Stimulated activated effector memory CD8-positive, alpha-beta T cell treated with anti-CD3 and anti-CD28 coated beads, Interleukin-12 subunit alpha, Interleukin-12 subunit beta, amount 100 ng/mL, for 72 hours (primary cell): Measurements from ENCODE around the gene RABL2A.
"Not testable (repeated sequence)": the region's sequence is repeated elsewhere in the genome, so short reads cannot be mapped to it uniquely, and the experiment has no call there.

ENCODE experiments used
- ATAC-seq: fragments of 150-1000 bp; cut with Tn5 transposase; 2 replicates; pipeline ENCODE4 v1.10.0; 2021
- DNase-seq, 2 donors: peaks; one replicate each; pipeline ENCODE4 v3.0.0; 2021 to 2022; ENCODE audit warnings: low spot score in 2 of 2
- H3K27ac Mint-ChIP-seq: one replicate; pipeline ENCODE4 v1.8.0; 2022; ENCODE audit warnings: mild to moderate bottlenecking, mixed read lengths
- H3K36me3 Mint-ChIP-seq: one replicate; pipeline ENCODE4 v1.8.0; 2022; ENCODE audit warnings: mild to moderate bottlenecking, mixed read lengths
- H3K4me1 Mint-ChIP-seq: one replicate; pipeline ENCODE4 v1.8.0; 2022; ENCODE audit warnings: mixed read lengths
- H3K4me3 Mint-ChIP-seq: one replicate; pipeline ENCODE4 v1.8.0; 2022; ENCODE audit warnings: mild to moderate bottlenecking, mixed read lengths
- H3K9me3 Mint-ChIP-seq: one replicate; pipeline ENCODE4 v1.8.0; 2022; ENCODE audit warnings: mixed read lengths

The RABL2A gene

GRCh38 chr2:113602040-113602769 lies 24.9 kb upstream of the RABL2A start:
- ATAC-seq (peak; percentile 52), DNase-seq (peak; percentile 62 to 83)
- not testable (repeated sequence) for H3K9me3 Mint-ChIP-seq, H3K27ac Mint-ChIP-seq, H3K4me1 Mint-ChIP-seq
- peaks cover 13% of the 10 kb centered on the region for H3K36me3 Mint-ChIP-seq
- H3K4me3 Mint-ChIP-seq, result peak overlapping the region; percentile 36

- no peaks in the 10 kb centered on the region for H3K4me1 Mint-ChIP-seq
- DNase-seq (no peak), ATAC-seq (peak; percentile 88)
- peak overlapping the region; percentile 93 for H3K27ac Mint-ChIP-seq
- peak overlapping the region; percentile 81 for H3K4me3 Mint-ChIP-seq
- no peaks in the 10 kb centered on the region for H3K9me3 Mint-ChIP-seq
- H3K36me3 Mint-ChIP-seq, result peaks cover 13% of the 10 kb centered on the region
Measured at GRCh38 chr2:113602869-113603466, 24.1 kb upstream of the RABL2A start.

- Mint-ChIP-seq H3K4me3 (peak overlapping the region; percentile 81), H3K36me3 (peaks cover 13% of the 10 kb centered on the region), H3K27ac (peak overlapping the region; percentile 93)
- H3K4me1 Mint-ChIP-seq, H3K9me3 Mint-ChIP-seq: not testable (repeated sequence)
- ATAC-seq (peak; percentile 81), DNase-seq (peak; percentile 49 to 91)
Measured at GRCh38 chr2:113603467-113604084, 23.5 kb upstream of the RABL2A start.

GRCh38 chr2:113604085-113604477 lies 23.0 kb upstream of the RABL2A start:
- ATAC-seq (peak; percentile 62), DNase-seq (peak; percentile 90 to 96)

GRCh38 chr2:113604661-113605060 lies 22.4 kb upstream of the RABL2A start:
- Mint-ChIP-seq H3K36me3 (peaks cover 13% of the 10 kb centered on the region), H3K4me3 (peak overlapping the region; percentile 81), H3K27ac (peak overlapping the region; percentile 93)
- not testable (repeated sequence) for H3K9me3 Mint-ChIP-seq, ATAC-seq, DNase-seq, H3K4me1 Mint-ChIP-seq

More at GRCh38 chr2:113604085-113604477, 23.0 kb upstream of the RABL2A start:
- H3K4me3 Mint-ChIP-seq, result peak overlapping the region; percentile 81
- H3K4me1 Mint-ChIP-seq, H3K9me3 Mint-ChIP-seq: not testable (repeated sequence)
- H3K27ac Mint-ChIP-seq, result peak overlapping the region; percentile 93
- H3K36me3 Mint-ChIP-seq, result peaks cover 13% of the 10 kb centered on the region

- not testable (repeated sequence) for DNase-seq, ATAC-seq, H3K9me3 Mint-ChIP-seq, H3K4me1 Mint-ChIP-seq, H3K27ac Mint-ChIP-seq, H3K4me3 Mint-ChIP-seq
- H3K36me3 Mint-ChIP-seq, result peaks cover 13% of the 10 kb centered on the region
Measured at GRCh38 chr2:113606036-113606435, 21.0 kb upstream of the RABL2A start.

GRCh38 chr2:113609822-113610221 lies 17.2 kb upstream of the RABL2A start:
- not testable (repeated sequence) for ATAC-seq, H3K4me3 Mint-ChIP-seq, H3K4me1 Mint-ChIP-seq, H3K27ac Mint-ChIP-seq, DNase-seq, H3K36me3 Mint-ChIP-seq, H3K9me3 Mint-ChIP-seq

GRCh38 chr2:113621002-113621401 lies 6.1 kb upstream of the RABL2A start:
- H3K36me3 Mint-ChIP-seq, H3K4me3 Mint-ChIP-seq, H3K4me1 Mint-ChIP-seq, H3K27ac Mint-ChIP-seq, H3K9me3 Mint-ChIP-seq, ATAC-seq, DNase-seq: not testable (repeated sequence)

- H3K4me1 Mint-ChIP-seq, result peaks cover 14% of the 10 kb centered on the region
- DNase-seq, H3K9me3 Mint-ChIP-seq, ATAC-seq, H3K27ac Mint-ChIP-seq: not testable (repeated sequence)
- peaks cover 13% of the 10 kb centered on the region for H3K36me3 Mint-ChIP-seq
- H3K4me3 Mint-ChIP-seq, result peak overlapping the region; percentile 84
Measured at GRCh38 chr2:113625906-113626305, 1.2 kb upstream of the RABL2A start.

GRCh38 chr2:113632849-113633345 lies 5.8 kb downstream of the RABL2A start:
- not testable (repeated sequence) for DNase-seq, H3K4me1 Mint-ChIP-seq, H3K9me3 Mint-ChIP-seq, ATAC-seq, H3K4me3 Mint-ChIP-seq, H3K27ac Mint-ChIP-seq
- peaks cover 20% of the 10 kb centered on the region for H3K36me3 Mint-ChIP-seq

GRCh38 chr2:113635358-113635757 lies 8.3 kb downstream of the RABL2A start:
- not testable (repeated sequence) for H3K9me3 Mint-ChIP-seq, H3K4me3 Mint-ChIP-seq, H3K27ac Mint-ChIP-seq, H3K4me1 Mint-ChIP-seq, DNase-seq
- peaks cover 12% of the 10 kb centered on the region for H3K36me3 Mint-ChIP-seq
- peak; percentile 8 for ATAC-seq

GRCh38 chr2:113636226-113636625 lies 9.2 kb downstream of the RABL2A start:
- H3K4me3 Mint-ChIP-seq, H3K27ac Mint-ChIP-seq, ATAC-seq, H3K9me3 Mint-ChIP-seq, DNase-seq, H3K36me3 Mint-ChIP-seq, H3K4me1 Mint-ChIP-seq: not testable (repeated sequence)

GRCh38 chr2:113638084-113638483 lies 11.0 kb downstream of the RABL2A start:
- not testable (repeated sequence) for H3K36me3 Mint-ChIP-seq, H3K9me3 Mint-ChIP-seq, H3K27ac Mint-ChIP-seq, H3K4me1 Mint-ChIP-seq, H3K4me3 Mint-ChIP-seq, DNase-seq, ATAC-seq

GRCh38 chr2:113646217-113646616 lies 19.2 kb downstream of the RABL2A start:
- not testable (repeated sequence) for ATAC-seq, H3K9me3 Mint-ChIP-seq, H3K4me3 Mint-ChIP-seq, H3K27ac Mint-ChIP-seq, H3K36me3 Mint-ChIP-seq, H3K4me1 Mint-ChIP-seq
- DNase-seq, result peak in 1 of 2 donors; percentile 25

- not testable (repeated sequence) for H3K4me1 Mint-ChIP-seq, H3K36me3 Mint-ChIP-seq, DNase-seq, H3K4me3 Mint-ChIP-seq, H3K9me3 Mint-ChIP-seq, H3K27ac Mint-ChIP-seq, ATAC-seq
Measured at GRCh38 chr2:113650834-113651815, 24.1 kb downstream of the RABL2A start.
